HG02588 (cell line): ENCODE results near the gene TCP10L.
"Not testable (repeated sequence)": the region's sequence is repeated elsewhere in the genome, so short reads cannot be mapped to it uniquely, and the experiment has no call there.

ENCODE experiments used
- ATAC-seq: cut with Tn5 transposase; IDR thresholded peaks from one replicate; pipeline ENCODE4 v1.9.1; 2021; ENCODE audit warnings: mild to moderate bottlenecking, moderate library complexity; ENCODE audit not compliant: unreplicated experiment

Gene TCP10L

DNA sequence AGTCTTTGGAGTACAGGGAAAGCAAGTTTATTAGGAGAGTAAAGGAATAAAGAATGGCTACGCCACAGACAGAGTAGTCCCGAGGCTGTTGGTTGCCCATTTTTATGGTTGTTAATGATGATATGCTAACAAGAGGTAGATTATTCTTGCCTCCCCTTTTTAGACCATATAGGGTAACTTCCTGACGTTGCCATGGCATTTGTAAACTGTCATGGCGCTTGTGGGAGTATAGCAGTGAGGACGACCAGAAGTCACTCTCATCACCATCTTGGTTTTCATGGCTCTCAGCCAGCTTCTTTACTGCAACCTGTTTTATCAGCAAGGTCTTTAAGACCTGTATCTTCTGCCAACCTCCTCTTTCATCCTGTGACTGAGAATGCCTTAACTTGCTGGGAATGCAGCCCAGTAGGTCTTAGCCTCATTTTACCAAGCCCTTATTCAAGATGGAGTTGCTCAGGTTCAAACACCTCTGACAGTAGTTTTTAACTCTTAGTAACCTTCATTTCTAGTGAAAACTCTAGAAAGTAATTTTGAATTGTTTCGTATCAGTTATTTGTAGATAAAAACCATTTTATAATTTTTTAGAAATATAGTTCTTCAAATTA is 26.2 kb downstream of the TCP10L start:
- ATAC-seq, result no peak

DNA sequence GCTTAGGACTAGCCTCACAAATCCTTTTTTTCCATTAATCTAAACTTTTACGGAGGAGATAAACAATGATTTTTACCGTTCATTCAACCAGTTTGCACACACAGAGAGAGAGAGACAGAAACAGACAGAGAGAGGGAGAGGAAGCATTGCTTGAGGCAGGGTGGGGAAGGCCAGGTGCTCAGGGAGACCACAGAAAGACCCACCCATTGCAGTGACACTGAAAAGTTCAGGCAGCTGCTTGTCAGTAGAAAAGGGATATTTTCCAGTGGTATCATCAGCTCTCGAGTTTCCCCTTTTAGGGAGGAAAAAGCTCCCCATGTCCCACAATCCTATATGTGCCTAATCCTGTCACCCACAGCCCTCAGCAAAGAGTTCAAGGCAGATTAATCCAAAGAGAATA is 27.2 kb downstream of the TCP10L start:
- ATAC-seq, result no peak

DNA sequence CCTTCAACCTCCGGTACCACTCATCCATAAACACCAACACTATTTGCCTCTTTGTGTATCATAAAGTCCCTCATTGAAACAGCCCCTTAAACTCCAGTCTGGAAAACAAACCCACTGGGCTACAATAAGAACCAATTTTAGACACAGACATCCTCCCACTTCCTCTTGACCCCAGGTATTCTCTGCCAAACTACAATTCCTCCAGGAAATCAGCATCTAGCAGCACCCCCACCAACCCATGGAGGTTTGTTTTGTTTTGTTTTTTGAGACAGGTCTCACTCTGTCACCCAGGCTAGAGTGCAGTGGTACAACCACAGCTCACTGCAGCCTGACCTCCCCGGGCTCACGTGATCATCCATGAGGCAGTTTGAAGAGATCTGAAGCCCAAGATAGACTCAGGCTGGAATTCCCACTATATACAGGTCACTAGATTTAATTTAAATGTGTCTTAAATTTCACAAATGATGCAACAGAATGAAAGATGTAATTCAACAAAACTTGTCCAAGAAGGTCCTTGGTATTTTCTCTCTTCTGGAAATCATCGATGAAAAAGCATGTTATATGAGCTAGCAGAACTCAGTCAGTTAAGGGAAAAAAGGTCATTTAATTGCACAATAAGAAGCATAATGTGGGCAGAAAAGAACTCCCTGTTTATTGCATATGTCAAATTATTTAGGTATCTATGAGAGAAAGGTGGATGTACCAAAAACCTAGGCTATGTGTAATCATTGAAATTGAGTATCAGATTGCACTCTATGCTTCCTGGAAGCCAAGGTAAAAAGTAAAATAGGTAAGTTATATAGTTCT is 30.3 kb downstream of the TCP10L start:
- no peak for ATAC-seq

GRCh38 chr21:32549886-32550285 is 35.4 kb downstream of the TCP10L start:
- no peak for ATAC-seq

DNA sequence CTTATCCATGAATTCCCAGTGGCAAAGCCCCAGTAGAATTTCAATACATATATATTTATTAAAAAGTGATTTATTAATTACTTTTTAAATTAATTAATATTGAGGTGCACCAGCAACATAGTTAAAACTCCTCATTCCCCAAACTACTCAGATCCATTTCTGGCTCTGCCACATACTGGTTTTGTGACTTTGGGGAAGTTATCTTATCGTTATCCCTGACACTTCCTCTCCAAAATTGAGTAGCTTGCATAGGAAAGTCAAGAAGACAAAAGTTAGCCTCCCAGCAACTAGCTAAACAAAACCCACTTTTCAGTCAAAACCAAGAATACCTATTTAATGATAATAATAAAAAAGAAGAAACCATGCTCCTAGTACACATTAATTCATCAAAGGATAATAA is 35.9 kb downstream of the TCP10L start:
- no peak for ATAC-seq

- no peak for ATAC-seq
Measured at GRCh38 chr21:32548978-32549377, 36.3 kb downstream of the TCP10L start.

DNA sequence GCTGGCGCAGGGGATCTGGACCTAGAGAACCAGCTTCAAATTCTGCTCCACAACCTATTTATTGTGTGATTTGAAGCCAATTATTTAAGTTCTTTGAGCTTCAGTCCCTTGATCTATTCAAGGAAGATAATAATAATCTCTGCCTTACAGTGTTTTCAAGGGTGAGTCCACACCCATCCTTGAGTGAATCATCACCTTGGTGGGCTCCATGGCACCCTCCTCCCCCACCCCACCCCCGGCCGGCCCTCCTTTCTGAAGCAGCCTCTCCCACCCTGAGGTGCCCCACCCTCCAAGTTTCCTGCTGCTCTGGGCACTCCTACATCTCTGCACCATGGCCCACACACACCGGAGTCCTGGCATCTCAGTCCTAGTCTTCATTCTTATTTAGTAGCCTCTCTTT is 38.3 kb downstream of the TCP10L start:
- ATAC-seq, result no peak

- no peak for ATAC-seq
Measured at GRCh38 chr21:32545948-32546441, 39.3 kb downstream of the TCP10L start.

- no peak for ATAC-seq
Measured at GRCh38 chr21:32544697-32545096, 40.6 kb downstream of the TCP10L start.

- ATAC-seq, result no peak
Measured at GRCh38 chr21:32543975-32544374, 41.3 kb downstream of the TCP10L start.

DNA sequence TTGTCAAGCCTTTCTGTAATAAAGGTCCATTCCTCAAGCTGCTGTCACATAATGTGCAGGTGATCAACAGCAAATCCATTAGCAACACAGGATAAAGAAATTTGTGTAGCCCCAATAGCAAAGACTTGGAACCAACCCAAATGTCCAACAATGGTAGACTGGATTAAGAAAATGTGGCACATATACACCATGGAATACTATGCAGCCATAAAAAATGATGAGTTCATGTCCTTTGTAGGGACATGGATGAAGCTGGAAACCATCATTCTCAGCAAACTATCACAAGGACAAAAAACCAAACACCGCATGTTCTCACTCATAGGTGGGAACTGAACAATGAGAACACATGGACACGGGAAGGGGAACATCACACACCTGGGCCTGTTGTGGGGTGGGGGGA is 42.3 kb downstream of the TCP10L start:
- ATAC-seq, result not testable (repeated sequence)

- no peak for ATAC-seq
Measured at GRCh38 chr21:32539378-32539777, 45.9 kb downstream of the TCP10L start.

GRCh38 chr21:32538147-32538792 is 47.1 kb downstream of the TCP10L start:
- ATAC-seq, result no peak

GRCh38 chr21:32537569-32537881 is 47.8 kb downstream of the TCP10L start:
- no peak for ATAC-seq

- ATAC-seq, result no peak
Measured at GRCh38 chr21:32535612-32536011, 49.7 kb downstream of the TCP10L start.

- no peak for ATAC-seq
Measured at GRCh38 chr21:32534113-32534512, 51.2 kb downstream of the TCP10L start.

GRCh38 chr21:32533611-32534010 is 51.7 kb downstream of the TCP10L start:
- ATAC-seq, result no peak

GRCh38 chr21:32533053-32533452 is 52.3 kb downstream of the TCP10L start:
- no peak for ATAC-seq

GRCh38 chr21:32532636-32533035 is 52.7 kb downstream of the TCP10L start:
- ATAC-seq, result no peak

DNA sequence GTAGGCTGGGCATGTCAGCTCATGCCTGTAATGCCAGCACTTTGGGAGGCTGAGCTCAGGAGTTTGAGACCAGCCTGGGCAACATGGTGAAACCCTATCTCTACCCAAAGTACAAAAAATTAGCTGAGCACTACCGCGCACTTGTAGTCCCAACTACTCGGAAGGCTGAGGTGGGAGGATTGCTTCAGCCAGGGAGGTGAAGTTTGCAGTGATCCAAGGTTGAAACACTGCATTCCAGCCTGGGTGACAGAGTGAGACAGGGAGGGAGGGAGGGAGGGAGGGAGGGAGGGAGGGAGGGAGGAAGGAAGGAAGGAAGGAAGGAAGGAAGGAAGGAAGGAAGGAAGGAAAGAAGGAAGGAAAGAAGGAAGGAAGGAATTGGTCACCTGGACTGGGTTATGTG is 53.8 kb downstream of the TCP10L start:
- ATAC-seq, result not testable (repeated sequence)

DNA sequence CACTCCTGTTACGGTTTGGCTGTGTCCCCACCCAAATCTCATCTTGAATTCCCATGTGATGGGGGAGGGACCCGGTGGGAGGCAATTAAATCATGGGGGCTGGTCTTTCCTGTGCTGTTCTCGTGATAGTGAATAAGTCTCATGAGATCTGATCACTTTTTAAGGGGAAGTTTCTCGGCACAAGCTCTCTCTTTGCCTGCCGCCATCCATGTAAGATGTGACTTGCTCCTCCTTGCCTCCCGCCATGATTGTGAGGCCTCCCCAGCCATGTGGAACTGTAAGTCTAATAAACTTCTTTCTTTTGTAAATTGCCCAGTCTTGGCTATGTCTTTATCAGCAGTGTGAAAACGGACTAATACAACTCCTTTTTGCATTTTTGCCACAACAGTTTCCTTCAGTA is 54.5 kb downstream of the TCP10L start:
- not testable (repeated sequence) for ATAC-seq

DNA sequence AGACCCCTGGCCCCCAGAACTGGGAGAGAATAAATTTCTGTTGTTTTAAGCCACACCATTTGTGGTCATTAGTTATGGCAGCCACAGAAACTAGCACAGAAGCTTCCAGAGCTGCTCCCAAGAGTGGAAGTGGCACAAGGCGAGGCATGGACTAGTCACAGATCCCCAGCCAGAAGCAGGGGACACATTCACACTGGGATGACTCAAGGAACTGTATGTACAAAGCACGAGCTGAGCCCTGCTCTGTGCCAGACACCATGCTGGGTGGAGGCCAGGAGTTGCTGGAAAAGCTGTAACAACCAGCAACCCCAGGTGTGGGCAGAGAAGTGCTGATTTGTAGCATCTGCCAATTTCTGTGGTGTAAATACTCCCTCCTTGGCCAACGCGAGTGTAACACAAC is 55.6 kb downstream of the TCP10L start:
- ATAC-seq, result no peak
